ENCODE results near the gene AP3B1.
"Not testable (repeated sequence)": the region's sequence is repeated elsewhere in the genome, so short reads cannot be mapped to it uniquely, and the experiment has no call there.

Gene AP3B1

DNA sequence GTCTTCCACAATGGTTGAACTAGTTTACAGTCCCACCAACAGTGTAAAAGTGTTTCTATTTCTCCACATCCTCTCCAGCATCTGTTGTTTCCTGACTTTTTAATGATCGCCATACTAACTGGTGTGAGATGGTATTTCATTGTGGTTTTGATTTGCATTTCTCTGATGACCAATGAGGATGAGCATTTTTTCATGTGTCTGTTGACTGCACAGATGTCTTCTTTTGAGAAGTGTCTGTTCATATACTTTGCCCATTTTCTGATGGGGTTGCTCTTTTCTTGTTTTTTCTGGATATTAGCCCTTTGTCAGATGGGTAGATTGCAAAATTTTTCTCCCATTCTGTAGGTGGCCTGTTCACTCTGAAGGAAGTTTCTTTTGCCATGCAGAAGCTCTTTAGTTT lies 124.2 kb downstream of the AP3B1 start:
- not testable (repeated sequence) for DNase-seq (ENCODE audit: low read depth in 2 of 2, low spot score in 1 of 2)

DNA sequence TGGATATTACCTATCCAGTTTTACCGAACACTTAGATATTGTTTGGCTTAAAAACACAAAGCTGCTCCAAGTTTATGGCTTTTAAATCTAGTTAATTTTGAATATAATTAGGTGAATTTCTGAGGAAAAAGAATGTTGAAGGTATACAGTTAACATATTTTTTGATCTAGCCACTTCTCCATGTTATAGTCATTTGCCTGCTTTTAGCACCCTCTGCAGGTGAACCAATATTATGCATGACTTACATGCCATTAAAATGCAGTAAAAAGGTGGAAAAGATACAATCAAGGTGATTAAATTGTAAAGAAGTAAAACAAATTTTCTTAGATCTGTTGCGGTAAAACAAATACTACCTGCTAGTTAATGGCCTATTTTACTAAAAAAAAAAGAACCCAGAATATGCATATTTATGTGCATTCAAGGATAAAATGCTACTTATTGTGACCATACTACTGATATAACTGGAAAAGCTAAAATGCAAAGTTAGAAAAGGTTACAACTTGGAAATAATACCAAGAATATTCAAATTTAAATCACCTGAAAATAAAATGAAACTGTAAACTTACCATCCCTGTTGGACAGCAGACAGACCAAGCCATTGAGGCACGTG lies 132.1 kb downstream of the AP3B1 start:
- no peak for DNase-seq (ENCODE audit: low read depth in 2 of 2, low spot score in 1 of 2)

DNA sequence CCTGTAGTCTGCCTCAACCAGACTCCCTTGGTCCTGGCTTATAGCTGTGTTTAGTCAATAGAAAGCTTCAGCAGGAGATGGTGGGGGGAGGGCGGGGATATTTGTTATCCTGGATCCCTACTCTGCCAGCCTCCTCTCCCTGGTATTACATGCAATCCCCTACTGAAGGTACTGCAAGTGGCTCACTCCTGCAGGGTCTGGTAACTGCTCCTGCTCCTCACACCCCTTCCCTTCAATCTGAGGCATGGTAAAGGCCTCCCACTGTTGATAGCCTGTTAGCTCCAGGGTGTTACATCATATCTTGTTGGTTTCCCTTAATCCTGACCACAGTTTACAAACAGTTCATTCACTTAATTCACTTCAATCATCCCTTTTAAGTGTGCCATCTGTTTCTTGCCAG lies 137.5 kb downstream of the AP3B1 start:
- no peak for DNase-seq (ENCODE audit: low read depth in 2 of 2, low spot score in 1 of 2)

DNA sequence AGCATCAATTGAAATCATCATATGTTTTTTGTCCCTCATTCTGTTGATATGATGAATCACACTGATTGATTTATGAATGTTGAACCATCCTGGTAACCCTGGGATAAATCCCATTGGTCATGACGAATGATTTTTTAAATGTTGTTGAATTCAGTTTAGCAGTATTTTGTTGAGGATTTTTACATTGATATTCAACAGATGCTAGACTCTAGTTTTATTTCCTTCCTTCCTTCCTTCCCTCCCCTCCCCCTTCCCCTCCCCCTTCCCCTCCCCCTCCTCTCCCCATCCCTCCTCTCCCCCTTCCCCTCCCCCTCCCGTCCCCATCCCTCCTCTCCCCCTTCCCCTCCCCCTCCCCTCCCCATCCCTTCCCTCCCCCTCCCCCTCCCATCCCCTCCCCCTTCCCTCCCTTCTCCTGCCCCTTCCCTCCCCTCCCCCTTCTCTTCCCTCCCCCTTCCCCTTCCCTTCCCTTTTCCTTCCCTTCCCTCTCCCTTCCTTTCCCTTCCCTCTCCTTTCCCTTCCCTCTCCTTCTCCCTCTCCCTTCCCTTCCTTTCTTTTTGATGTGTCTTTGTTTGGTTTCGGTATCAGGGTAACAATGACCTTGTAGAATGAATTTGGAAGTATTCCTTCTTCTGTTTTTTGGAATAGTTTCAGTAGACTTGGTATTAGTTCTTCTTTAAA lies 142.8 kb downstream of the AP3B1 start:
- no peak for DNase-seq (ENCODE audit: low read depth in 2 of 2, low spot score in 1 of 2)

DNA sequence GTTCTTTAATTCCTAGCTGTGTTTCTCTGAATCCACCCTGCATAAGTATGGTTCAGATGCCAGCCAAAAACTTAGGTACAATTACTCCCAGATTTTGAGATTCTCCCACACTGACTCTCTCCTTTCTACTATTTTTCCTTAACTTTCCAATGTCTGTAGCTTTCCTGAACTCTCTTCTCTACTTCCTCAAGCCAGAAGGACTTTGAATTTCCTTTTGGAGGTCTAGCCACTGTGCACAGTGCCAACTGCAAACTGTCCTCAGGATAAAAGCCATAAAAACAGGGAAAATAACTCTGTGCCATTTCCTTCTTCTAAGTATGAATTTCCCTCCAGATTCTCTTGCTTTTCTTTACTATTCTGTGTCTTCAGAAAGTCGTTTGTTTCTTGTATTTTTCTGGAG lies 157.2 kb downstream of the AP3B1 start:
- no peak for DNase-seq (ENCODE audit: low read depth in 2 of 2, low spot score in 1 of 2)

DNA sequence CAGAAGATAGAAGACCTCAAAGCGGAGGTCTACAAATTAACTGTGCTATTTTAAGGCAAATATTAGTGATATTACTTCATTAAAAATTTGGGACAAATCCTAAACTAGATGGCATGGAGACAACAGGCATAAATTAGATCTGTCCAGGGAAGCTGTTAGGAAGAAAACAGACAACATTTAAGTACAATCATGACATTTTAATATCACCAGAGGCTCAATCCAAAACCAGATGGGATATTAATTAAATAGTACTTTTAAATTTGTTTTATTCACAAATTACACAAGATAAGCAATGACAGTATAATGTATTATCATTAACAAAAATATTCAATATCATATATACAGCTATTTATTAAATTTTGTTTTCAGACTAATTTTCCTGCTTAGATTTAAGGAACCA lies 161.1 kb downstream of the AP3B1 start:
- DNase-seq (ENCODE audit: low read depth in 2 of 2, low spot score in 1 of 2), result no peak

DNA sequence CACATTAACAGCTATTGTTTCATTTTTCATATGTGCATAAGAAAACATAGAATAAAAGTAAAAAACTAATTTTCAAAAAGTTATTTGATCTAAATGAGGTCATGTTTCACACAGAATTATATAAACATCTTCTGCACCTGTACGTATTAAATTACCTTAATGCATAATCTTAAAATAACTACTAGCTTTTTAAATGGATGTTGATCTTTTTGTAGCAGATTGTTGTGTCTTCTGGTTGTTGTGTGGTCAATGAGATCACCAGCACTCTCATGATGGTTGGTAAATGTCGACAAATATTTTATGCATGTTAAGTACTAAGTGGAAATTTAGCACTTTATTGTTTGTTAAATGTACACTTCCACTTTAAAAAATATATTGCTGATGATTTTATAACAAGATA lies 162.0 kb downstream of the AP3B1 start:
- no peak for DNase-seq (ENCODE audit: low read depth in 2 of 2, low spot score in 1 of 2)

DNA sequence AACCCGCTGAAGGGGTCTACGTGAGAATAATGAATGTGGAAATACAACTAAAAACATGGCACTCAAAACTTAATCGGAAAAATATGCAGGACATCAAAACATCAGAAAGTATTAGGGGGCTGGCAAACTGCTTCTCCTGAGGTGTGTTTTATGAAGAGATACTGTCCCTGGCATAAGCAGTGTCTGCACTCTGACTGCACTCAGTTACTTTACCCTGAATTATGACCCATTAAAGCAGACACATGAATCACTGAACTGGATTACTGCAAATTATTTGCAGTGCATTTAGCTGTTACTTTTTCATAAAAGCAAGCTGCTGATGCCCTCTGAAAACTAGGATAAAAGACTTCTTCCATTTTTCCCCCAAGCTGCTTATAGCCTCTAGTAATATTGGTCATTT lies 164.9 kb downstream of the AP3B1 start:
- no peak for DNase-seq (ENCODE audit: low read depth in 2 of 2, low spot score in 1 of 2)

DNA sequence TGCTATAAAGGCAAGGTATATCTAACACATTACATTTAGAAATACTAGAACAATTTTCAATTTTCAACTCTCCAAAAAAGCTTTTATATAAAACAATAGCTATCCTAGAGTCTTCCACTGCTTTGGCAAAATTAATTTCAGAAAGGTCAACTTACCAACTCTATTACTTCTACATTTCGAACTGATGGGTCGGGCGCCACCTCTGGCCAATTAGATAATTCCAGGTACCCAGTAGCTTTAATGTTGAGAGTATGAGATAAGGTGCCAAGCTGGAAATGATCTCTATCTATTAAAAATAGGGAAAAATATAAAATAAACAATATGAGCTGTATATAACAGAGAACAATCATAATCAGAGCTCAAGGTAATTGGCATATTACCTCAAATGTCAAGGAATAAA lies 166.6 kb downstream of the AP3B1 start:
- no peak for DNase-seq (ENCODE audit: low read depth in 2 of 2, low spot score in 1 of 2)

DNA sequence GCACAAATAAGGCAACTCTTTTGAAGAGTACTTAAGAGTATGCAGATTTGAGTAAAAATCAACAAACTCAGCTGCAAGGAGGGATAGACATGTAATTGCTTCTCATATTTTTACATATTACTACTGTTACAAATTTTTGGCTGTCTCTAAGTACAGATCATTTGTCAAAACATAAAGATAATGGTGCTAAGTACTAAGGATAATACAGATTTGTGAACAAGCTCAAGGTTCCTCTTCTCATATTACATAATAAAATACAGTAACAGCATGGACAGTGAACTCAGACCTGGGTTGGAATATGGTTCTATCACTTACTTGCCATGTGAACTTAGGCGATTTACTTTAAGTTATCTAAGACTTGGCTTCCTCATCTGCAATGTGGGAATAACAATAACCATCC lies 168.0 kb downstream of the AP3B1 start:
- no peak for DNase-seq (ENCODE audit: low read depth in 2 of 2, low spot score in 1 of 2)

DNA sequence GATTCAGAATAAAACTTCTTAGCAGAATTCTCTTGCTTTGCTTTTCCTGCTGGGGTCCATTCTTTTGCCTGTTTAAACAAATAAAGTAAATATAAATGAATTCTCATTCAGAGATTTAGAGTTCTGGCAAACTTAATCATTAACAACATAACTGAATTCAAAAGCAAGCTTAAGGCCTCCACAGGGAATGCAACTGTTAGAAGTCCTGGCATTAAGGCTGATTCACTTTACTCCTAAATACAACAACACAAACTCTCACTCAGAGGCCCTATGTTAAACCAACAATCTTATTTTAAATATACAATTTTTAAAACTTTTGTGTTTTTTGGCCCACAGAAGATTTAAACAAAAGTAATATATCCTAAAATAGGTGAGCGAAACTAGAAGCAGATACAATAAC lies 178.3 kb downstream of the AP3B1 start:
- DNase-seq (ENCODE audit: low read depth in 2 of 2, low spot score in 1 of 2), result no peak

DNA sequence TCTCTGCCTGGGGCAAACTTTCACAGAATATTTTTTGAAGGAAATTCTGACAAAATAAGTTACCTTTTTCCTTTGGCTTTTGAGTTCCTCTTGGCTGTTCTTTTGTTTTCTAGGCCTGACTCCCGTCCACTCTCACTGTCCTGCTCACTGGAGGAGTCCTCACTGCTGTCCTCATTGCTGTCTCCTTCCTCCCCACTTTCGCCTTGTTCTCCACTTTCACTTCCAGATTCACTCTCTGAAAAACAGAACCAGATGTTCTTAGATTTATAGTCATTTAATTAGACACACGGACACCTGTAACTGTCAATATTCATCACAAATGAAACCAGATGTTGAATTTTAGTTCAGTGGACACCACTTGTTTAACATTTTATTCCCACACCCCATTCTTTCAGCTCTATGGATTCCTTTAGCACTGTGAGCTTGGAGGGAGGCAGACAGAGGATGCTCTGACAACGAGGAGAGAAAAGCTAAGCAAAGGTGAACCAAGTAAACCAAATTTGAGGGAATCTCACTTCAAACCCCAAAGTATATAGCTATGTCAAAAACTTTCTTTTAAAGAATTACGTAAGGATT lies 180.7 kb downstream of the AP3B1 start:
- DNase-seq (ENCODE audit: low read depth in 2 of 2, low spot score in 1 of 2), result no peak

DNA sequence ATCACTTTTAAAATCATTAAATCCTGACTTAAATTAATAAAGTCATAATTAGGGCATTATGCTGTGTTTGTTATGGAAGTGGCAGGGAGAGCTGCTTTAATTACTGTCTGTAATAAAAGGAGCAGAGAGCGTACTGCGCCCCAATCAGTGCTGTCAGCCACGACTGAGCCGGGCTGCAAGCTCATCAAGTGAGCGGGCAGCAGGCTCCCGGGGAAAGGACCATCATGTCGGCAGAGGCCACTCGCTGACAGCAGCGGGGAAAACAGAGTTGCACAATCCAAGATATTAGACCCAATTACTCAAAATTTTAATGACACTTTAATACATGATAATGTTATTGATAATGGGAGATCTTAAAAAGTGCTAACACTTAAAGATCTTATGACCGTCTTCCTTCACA lies 181.6 kb downstream of the AP3B1 start:
- no peak for DNase-seq (ENCODE audit: low read depth in 2 of 2, low spot score in 1 of 2)

DNA sequence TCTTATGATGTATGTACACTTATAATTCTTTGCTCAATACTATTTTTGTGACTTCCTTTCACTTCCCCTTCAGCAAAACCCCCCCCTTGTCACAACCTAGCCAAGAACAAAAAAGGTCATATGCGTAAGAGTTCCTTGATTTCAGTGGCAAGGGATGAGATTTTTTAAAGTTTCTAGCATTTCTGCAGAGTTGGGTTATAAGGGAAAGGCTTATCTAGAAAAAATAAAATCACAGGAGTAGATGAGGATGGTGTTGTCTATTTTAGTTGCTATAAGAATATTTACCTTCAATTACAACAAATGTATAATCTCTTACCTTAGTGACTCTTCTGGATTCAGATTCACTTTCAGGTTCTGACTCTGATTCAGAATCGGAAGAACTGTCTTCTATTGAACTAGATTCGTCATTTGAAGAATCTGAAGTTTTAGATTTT lies 184.6 kb downstream of the AP3B1 start:
- DNase-seq (ENCODE audit: low read depth in 2 of 2, low spot score in 1 of 2), result no peak

DNA sequence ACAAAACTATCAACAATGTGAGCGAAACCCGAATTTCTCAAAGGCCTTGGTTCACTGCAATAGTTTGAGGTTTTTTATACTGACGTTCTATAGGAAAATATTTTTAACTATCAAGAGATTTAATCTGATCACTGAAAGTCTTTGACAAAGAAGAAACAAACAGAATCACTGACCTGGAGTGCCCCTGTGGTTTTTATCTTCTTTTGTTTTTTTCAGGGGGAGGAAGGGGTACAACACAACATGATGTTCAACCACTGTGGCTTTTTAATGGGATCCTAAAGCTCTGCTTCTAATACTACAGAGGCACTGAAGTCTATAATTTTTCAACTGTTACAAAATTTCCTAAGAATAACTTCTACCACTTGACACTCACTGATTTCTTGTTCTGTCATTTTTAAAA lies 185.9 kb downstream of the AP3B1 start:
- DNase-seq (ENCODE audit: low read depth in 2 of 2, low spot score in 1 of 2), result no peak

DNA sequence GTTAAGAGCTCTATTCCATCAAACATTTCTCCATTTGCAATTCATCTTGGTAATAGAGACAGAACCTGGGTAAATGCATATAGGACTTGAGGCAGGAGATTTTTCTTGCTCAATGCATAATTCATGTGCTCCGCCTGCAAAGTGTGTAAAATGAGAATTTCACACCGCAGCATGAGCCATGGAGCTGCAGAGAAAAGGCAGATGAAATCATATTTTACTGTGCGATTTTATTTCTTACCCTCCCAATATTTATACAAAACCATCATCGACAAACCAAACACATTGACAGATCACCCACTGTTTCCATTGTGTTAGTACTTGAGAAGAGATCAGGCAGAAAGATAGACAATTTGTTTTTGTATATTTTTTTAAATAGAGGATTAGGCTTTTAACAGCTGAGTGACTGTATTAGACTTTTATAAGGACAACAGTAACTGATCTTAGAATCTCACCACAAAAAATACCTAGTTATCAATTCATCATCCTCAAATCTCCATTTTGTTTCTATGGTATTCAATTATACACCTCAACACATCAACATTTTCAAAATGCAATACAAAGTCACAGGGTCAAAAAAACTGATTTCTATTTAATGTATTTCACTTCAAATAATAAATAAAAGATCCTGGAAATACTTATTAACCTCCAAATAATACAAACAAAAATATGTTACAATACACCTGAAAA lies 191.1 kb downstream of the AP3B1 start:
- no peak for DNase-seq (ENCODE audit: low read depth in 2 of 2, low spot score in 1 of 2)

DNA sequence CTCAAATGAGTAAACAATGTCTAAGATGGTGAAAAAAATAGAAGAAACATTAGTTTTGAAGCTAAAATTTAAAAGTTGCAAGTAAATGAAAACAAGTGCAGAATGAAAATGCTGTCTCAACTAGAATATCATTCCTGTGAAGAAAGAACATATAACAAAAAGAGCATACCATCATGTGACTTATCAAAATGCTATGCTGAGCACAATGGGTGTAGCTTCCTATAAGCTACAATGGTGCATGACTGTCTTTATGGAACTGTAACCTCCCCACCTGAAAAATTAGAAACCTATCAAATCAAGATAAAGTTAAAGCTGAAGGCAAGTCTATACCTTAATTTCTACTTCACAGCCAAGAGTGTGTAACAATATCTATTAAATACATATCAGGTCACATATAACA lies 192.0 kb downstream of the AP3B1 start:
- DNase-seq (ENCODE audit: low read depth in 2 of 2, low spot score in 1 of 2), result no peak

DNA sequence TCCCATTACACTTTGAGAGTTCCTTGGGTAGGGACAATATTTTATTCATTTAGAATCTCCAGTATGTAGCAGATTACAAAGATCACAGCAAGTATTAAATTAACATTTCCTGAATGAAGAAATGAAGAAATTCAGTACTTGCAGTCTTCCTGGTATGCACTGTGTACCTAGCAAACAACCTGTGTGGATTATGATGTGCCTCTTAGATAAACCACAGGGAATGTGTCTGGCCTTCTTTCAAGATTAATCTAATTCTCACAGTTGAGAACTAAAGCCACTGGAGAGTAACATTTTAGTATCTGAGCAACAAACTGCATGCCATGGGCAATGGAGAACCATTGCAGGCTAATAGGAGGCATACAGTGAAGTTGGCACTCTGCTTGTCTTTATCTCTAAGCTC lies 199.4 kb downstream of the AP3B1 start:
- DNase-seq (ENCODE audit: low read depth in 2 of 2, low spot score in 1 of 2), result no peak

DNA sequence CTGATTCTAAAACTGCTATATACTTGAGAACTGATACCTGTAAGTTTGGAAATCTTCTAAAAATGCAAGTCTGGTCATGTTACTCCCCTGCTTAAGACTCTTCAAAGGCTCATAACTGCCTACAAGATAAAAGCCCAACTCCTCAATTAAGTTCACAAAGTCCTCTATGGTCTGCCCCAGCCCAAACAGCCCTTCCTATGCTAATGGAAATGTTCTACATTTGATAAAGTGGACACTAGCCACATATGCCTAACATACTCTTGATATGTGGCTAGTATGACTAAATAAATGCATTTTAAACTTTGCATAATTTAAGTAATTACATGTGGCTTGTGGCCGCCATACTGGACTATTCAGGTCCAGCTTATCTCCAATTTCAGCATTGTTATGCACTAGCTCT lies 204.5 kb downstream of the AP3B1 start:
- DNase-seq (ENCODE audit: low read depth in 2 of 2, low spot score in 1 of 2), result no peak

DNA sequence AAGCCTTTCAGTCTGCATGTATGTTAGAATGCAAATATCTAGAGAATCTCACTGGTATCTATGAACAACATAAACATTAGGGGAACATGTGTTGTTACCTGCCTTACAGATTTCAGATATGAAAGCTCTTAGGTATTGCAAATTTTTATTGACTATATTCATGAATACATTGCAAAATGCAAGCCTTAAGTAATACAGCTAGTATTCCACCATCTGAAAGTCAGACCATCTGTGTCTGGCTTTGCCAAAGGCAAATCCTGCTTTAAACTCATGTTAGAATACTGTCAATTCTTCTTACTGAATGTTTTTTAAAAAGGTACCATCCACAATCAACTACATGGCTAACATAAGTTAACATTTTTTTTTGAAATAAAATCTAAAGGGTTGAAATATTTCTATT lies 215.6 kb downstream of the AP3B1 start:
- no peak for DNase-seq (ENCODE audit: low read depth in 2 of 2, low spot score in 1 of 2)

DNA sequence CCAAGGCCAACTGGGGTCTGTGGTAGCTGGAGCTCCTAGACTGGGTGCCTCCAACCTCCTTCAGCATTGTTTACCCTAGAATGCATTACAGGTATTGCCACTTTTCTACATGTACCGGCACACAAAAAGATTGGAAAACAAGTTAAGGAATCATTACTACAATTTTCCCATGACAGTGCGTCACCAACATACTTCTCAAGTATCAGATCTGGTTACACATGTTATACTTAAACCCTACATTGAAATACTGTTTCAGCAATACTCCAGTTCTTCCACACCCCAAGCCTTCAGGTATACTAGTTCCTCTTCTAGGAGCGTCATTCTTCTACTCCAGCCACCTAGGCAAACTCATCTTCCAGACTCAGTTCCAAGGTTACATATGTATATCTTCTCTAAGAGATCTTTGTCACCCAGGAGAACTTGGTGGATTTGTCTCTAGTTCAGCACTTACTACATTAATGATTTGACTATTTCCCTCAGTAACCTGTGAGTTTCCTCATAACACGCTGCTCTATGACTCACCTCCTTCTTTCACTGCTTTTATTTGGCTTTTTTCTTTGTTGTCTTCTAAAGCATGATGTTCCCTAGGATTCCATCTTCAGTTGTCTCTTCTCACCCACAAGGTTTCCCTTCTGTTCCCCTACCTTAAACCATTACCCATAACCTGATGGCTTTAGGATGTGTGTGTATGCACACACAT lies 217.0 kb downstream of the AP3B1 start:
- no peak for DNase-seq (ENCODE audit: low read depth in 2 of 2, low spot score in 1 of 2)

DNA sequence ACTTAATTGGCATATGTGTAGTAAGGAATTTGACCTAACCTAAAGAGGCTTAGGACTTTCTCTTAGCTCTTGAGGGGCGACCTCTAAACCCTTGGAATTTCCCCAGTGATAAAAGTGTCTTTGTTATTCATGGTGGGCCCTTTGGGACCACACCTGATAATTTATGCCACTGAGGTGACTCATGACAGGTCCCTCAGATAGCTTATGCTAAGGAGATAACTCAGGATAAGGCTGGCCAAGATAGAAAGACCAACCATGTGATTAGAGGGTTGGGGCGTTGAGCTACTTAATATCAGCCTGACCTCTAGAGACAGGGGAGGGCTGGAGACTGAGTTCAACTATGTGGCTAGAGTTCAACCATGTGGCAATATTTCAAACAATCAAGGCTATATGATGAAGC lies 218.1 kb downstream of the AP3B1 start:
- no peak for DNase-seq (ENCODE audit: low read depth in 2 of 2, low spot score in 1 of 2)

All from stimulated activated CD8-positive, alpha-beta memory T cell treated with anti-CD3 and anti-CD28 coated beads, Interleukin-4, amount 100 ng/mL, for 4 hours (primary cell).